ENCODE measurements around the gene GGN.

- TF ChIP-seq CTCF (IDR thresholded peaks at IDR 0.05) (no peak), POLR2A (IDR thresholded peaks at IDR 0.05) (no peak)
Observed at GRCh38 chr19:38389101-38389925, 1.5 kb upstream of the GGN start.
